NT2/D1 (cell line): Measurements from ENCODE around the gene P2RX7.

Experiments
- DNase-seq: peaks from one replicate; pipeline ENCODE4 v3.0.0-alpha.2; 2011; ENCODE audit warnings: low read depth, low spot score
- H3K27me3 ChIP-seq: 2 replicates; pipeline ENCODE4 v1.6.0; 2011; ENCODE audit warnings: mild to moderate bottlenecking; ENCODE audit not compliant: insufficient read length, insufficient read depth
- H3K36me3 ChIP-seq: 2 replicates; pipeline ENCODE4 v1.6.1; 2011; ENCODE audit warnings: mild to moderate bottlenecking, low read length, mixed read lengths; ENCODE audit not compliant: insufficient read depth, insufficient read length
- H3K4me1 ChIP-seq: 2 replicates; pipeline ENCODE4 v1.5.1; 2011; ENCODE audit not compliant: insufficient read depth, insufficient read length
- H3K4me3 ChIP-seq: 2 replicates; pipeline ENCODE4 v1.5.1; 2011; ENCODE audit warnings: low read depth; ENCODE audit not compliant: insufficient read length
- H3K9ac ChIP-seq: 2 replicates; pipeline ENCODE4 v1.6.0; 2011; ENCODE audit warnings: low read depth; ENCODE audit not compliant: insufficient read length
- H3K9me3 ChIP-seq: 2 replicates; pipeline ENCODE4 v1.5.1; 2011; ENCODE audit warnings: mild to moderate bottlenecking, low read length; ENCODE audit not compliant: insufficient read depth
- SUZ12 ChIP-seq: IDR thresholded peaks from 2 replicates; pipeline ENCODE4 v1.6.1; 2011; ENCODE audit not compliant: insufficient read length, insufficient read depth; ENCODE audit errors: extremely low read depth
- YY1 ChIP-seq: IDR thresholded peaks from 2 replicates; pipeline ENCODE4 v1.6.1; 2011; ENCODE audit not compliant: insufficient read length, insufficient read depth
- ZNF274 ChIP-seq: IDR thresholded peaks from 2 replicates; pipeline ENCODE4 v1.6.1; 2011; ENCODE audit warnings: mild to moderate bottlenecking, low read depth, low read length

Gene P2RX7

GRCh38 chr12:121128908-121129810 is 3.5 kb upstream of the P2RX7 start:
- TF ChIP-seq YY1 (no peak), ZNF274 (no peak)
- H3K36me3 ChIP-seq: no peaks in the 10 kb centered on the region
- no peak overlapping the region for H3K9ac ChIP-seq
- no peak for DNase-seq
- no peaks in the 10 kb centered on the region for H3K4me1 ChIP-seq
- no peaks in the 10 kb centered on the region for H3K9me3 ChIP-seq
- no peaks in the 10 kb centered on the region for H3K27me3 ChIP-seq
- H3K4me3 ChIP-seq: no peak overlapping the region

GRCh38 chr12:121129811-121130147 is 2.9 kb upstream of the P2RX7 start:
- H3K9me3 ChIP-seq: no peaks in the 10 kb centered on the region
- H3K4me3 ChIP-seq: no peak overlapping the region
- TF ChIP-seq ZNF274 (no peak), YY1 (no peak), SUZ12 (no peak)
- no peaks in the 10 kb centered on the region for H3K36me3 ChIP-seq
- H3K4me1 ChIP-seq: no peaks in the 10 kb centered on the region
- no peak overlapping the region for H3K9ac ChIP-seq
- DNase-seq: no peak
- H3K27me3 ChIP-seq: no peaks in the 10 kb centered on the region

- Histone ChIP-seq H3K9ac (no peak overlapping the region), H3K36me3 (no peaks in the 10 kb centered on the region), H3K4me3 (no peak overlapping the region), H3K4me1 (no peaks in the 10 kb centered on the region), H3K27me3 (no peaks in the 10 kb centered on the region), H3K9me3 (no peaks in the 10 kb centered on the region)
- no peak for DNase-seq
- no peak for TF ChIP-seq SUZ12
- TF ChIP-seq YY1: no peak
- no peak for TF ChIP-seq ZNF274
Measured at GRCh38 chr12:121130866-121131373, 1.8 kb upstream of the P2RX7 start.

- no peaks in the 10 kb centered on the region for H3K9me3 ChIP-seq
- TF ChIP-seq ZNF274: no peak
- TF ChIP-seq YY1: no peak
- TF ChIP-seq SUZ12: no peak
Measured at GRCh38 chr12:121131941-121132341, 735 bp upstream of the P2RX7 start.

GRCh38 chr12:121133838-121134237 is 1.2 kb downstream of the P2RX7 start:
- Histone ChIP-seq H3K27me3 (no peaks in the 10 kb centered on the region), H3K9ac (no peak overlapping the region), H3K36me3 (no peaks in the 10 kb centered on the region), H3K4me1 (no peaks in the 10 kb centered on the region), H3K4me3 (no peak overlapping the region), H3K9me3 (no peaks in the 10 kb centered on the region)
- TF ChIP-seq ZNF274: no peak
- no peak for TF ChIP-seq YY1
- no peak for DNase-seq

More at GRCh38 chr12:121131941-121132341, 735 bp upstream of the P2RX7 start:
- H3K4me3 ChIP-seq: no peak overlapping the region
- no peak for DNase-seq
- no peaks in the 10 kb centered on the region for H3K27me3 ChIP-seq
- H3K36me3 ChIP-seq: no peaks in the 10 kb centered on the region
- no peaks in the 10 kb centered on the region for H3K4me1 ChIP-seq
- H3K9ac ChIP-seq: no peak overlapping the region

GRCh38 chr12:121135320-121135719 is 2.6 kb downstream of the P2RX7 start:
- Histone ChIP-seq H3K9ac (no peak overlapping the region), H3K9me3 (no peaks in the 10 kb centered on the region), H3K27me3 (no peaks in the 10 kb centered on the region), H3K4me1 (no peaks in the 10 kb centered on the region), H3K4me3 (no peak overlapping the region), H3K36me3 (no peaks in the 10 kb centered on the region)
- no peak for DNase-seq
- no peak for TF ChIP-seq YY1
- TF ChIP-seq ZNF274: no peak
- TF ChIP-seq SUZ12: no peak

GRCh38 chr12:121137512-121137911 is 4.8 kb downstream of the P2RX7 start:
- Histone ChIP-seq H3K27me3 (no peaks in the 10 kb centered on the region), H3K36me3 (no peaks in the 10 kb centered on the region), H3K9me3 (peaks cover 6% of the 10 kb centered on the region; the same call in 1 of the 2 replicates), H3K4me1 (no peaks in the 10 kb centered on the region), H3K9ac (no peak overlapping the region), H3K4me3 (no peak overlapping the region)
- no peak for TF ChIP-seq SUZ12
- TF ChIP-seq ZNF274: no peak
- no peak for TF ChIP-seq YY1
- DNase-seq: no peak
